DMS79 treated with DMSO at 0.1 percent for 48 hours (cell line): ENCODE results near the gene PUM1.
"Not testable (repeated sequence)": the region's sequence is repeated elsewhere in the genome, so short reads cannot be mapped to it uniquely, and the experiment has no call there.

Source experiments
- DNase-seq: peaks from one replicate; lab custom pipeline; 2025; lab: John Stamatoyannopoulos, UW

Gene PUM1

DNA sequence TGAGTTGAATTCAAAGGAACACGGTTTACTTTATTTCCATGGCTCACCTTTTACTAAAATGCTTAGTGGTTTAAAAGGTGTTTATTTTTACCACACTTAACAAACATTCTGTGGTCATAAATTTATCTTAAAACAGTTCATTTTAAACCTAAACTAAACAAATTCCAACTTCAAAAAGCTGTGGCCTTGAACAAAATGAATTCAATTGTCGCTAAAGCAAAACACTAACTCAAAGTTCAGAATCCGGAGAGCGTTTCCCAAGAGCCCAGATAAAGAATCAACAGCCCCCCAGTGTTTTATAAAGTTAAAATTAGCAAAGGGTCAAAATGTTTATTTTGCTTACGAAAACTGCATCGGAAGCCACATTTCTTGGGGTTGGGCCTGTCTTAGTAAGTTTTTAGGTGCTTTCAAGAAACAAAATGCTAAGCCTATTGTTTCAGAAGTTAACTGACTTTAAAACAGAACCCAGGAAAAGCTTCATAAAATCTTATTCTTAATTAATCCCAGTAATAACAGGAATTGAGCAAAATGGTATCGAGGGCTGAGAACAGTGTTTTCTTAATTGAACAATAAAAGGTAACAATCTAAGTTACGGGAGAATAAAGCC is 1.3 kb downstream of the PUM1 start:
- peak; percentile 52 for DNase-seq

DNA sequence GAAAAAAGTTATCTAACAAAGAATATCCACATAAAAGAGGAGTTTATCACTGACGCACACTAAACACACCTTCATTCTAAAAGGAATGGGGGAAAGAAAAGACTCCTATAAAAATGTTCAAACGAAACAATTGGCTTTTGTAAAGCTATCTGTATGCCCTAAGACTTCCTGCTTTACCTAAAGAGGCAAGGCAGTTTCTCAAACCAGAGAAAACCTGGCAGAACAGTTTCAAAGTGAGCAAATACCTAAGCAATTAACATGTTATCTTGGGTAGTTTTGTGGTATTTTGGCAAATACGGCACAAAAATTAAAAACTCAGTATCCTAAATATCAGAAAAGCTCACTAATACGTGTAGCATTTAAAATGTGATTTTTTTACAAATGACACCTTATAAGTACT is 1.9 kb downstream of the PUM1 start:
- DNase-seq = no peak

DNA sequence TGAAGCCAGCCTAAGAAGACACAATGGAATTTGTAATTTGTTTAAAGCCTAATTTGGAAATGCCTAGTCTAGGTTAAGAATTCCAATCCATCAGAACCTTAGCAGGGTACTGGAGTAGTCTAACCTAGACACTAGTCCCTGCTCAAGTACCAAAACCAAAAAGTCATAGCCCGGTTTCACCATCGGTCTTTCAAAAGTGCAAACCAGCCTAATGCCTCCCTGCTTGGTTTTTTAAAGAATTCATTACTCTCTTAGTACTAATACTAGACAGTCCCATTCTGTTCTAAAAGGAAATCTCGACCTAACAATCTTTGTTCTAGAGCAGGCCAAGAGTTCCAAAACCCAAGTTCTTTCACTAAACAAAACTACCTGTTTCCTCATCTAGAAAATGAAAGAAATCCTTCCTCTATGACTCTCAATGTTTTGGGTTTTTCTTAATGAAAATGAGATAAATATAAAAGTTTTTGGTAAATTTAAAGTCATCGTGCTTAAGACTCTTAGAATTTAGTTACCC is 2.6 kb downstream of the PUM1 start:
- DNase-seq = no peak

DNA sequence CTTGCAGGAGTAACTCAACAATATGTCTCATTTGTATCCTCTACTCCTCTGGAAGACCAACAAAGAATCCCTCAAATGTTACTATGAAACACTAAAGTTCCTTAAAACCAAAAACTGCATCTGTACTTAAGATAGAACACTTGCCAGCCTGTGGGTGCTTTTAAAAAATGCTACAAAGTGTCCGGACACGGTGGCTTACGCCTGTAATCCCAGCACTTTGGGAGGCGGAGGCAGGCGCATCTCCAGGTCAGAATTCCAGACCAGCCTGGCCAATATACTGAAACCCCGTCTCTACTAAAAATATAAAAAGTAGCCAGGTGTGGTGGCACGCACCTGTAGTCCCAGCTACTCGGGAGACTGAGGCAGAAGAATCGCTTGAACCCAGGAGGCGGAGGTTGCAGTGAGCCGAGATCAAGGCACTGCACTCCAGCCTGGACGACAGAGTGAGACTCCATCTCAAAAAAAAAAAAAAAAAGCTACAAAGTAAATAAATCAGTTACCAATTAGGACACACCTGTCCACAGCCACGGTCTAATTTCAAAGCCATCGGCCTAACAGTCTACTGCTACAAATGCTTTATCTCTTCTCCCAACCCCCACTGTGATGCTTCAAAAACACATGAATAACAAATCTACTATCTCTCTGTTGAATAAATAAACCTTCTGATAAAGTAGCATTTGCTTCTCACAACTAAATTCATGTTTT is 3.2 kb downstream of the PUM1 start:
- DNase-seq = peak; percentile 21

DNA sequence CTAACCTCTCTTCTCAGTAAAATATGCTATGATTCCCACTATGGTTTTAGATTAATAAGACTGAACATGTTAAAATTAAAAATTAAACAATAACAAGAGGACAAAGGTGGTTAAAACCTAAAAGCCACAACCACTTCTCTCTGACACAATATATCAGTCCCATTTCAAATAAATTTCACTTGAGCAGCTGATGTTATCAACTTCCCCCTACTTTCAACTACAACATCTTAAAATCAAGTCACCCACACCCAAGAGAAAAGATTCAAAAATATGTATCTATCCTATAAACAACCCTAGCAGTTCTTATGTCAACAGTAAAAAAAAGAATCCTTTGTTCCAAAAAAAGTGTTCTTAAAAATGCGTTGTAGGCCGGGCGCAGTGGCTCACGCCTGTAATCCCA is 7.5 kb downstream of the PUM1 start:
- no peak for DNase-seq

DNA sequence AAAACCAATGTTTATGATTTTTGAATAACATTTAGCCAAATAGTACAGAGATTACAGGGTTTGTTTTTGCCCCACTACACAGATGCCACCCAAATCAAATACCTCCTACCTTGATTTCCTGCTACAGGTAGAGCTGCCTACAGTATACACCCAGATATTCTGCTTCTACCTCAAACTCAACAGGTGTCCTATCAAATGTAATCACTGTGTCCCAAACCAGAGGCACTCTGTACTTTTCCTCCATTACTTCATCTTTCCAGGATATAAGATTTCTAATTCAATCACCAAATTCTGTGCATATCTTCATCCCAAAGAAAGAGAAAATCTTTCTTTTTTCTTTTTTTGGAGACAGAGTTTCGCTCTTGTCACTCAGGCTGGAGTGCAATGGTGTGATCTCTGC is 9.6 kb downstream of the PUM1 start:
- no peak for DNase-seq

DNA sequence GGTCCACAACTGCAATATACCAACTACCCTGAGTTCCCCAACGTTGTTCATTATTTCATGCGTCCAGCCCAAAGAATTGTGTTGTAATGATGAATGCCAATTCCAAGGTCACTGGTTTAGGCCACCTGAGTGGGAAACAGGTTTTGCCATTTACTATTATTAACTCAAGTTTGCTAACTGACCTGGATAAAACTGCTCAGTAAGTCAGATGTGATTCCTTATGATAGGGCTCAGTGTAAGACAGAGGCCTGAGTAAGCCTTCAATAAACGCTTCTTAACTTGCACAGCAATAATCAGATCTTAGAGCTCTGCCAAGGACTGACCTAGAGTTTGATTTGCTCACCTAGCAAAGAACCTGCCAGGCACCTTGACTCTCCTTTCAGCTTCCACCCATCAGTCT is 10.0 kb downstream of the PUM1 start:
- DNase-seq = no peak

DNA sequence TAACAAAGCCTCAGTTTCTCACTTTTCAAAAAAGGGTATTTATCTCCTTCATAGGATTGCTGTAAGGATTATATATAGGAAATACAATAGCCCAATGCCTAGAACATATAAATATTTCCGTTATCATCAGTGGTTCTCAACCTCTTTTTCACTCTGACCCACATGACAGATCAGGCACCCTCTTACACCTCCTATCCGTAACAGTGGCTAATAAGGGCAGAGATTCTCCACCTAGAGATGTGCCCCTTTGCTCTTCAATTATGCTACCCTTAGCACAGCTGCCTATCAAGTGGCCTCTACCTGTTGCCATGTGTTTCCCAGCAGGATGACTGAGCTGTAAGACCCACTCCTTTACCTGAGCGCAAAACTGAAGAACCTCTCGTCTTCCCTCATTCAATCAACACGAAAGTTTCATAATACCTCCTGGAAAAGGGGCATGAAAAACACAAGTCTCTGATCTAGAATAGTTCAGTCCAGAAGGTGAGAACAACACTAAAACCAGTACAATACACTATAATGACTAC is 10.5 kb downstream of the PUM1 start:
- no peak for DNase-seq

DNA sequence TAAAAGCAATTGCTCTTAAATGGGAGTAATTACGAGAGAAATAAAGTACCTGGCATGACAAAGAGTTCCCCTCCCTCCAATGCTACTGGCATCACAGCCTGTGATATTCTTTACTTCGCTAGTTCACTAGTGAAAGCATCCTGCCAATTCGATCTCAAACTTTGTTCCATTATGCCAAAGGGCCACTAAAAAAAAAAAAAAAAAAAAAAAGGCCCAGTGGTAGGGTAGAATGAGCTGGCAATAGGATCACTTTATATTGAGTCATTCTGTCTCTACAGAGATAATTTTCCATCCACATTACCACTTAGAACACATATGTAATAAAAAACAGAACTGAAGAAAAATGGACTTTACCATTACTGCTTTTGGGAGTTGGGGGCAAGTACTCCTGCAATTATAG is 11.2 kb downstream of the PUM1 start:
- DNase-seq = no peak

DNA sequence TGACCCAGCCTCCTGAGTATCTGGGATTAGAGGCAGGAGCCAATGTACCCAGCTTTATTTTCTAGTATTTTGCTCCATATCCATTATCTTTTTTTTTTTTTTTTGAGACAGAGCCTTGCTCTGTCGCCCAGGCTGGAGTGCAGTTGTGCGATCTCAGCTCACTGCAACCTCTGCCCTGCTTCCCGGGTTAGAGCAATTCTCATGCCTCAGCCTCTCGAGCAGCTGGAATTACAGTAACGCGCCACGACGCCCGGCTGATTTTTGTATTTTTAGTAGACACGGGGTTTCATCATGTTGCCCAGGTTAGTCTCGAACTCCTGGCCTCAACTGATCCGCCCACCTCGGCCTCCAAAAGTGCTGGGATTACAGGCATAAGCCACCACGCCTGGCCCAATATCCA is 12.9 kb downstream of the PUM1 start:
- not testable (repeated sequence) for DNase-seq

DNA sequence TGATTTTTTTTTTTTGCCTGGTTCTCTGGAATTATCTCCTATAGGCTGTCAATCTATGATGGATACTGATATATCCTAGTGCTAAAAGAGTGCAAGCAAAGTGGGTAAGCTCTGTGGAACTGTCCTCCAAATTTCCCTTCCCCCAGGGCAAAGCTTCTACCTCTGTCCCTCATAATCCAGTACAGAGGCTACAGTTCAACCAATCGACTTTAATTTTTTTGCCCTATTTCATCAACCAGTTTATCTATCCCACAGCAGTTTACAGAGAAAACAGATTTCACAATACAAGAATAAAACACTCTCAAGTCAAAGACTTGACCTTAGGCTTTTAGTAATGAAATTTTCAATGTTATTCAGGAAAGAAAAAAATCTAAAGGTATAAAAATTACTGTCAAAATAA is 13.9 kb downstream of the PUM1 start:
- no peak for DNase-seq

DNA sequence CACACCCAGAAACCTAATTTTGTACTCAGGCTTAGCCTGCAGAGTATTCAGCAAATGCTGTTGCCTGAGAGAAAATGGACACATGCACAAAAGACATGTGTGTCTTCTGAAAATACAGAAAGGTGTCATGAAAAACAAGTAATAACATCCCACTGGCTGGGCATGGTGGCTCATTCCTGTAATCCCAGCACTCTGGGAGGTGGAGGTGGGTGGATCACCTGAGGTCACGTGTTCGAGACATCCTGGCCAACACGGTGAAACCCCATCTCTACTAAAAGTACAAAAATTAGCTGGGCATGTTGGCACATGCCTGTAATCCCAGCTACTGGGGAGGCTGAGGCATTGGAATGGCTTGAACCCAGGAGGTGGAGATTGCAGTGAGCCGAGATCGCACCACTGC is 18.0 kb downstream of the PUM1 start:
- DNase-seq = not testable (repeated sequence)

DNA sequence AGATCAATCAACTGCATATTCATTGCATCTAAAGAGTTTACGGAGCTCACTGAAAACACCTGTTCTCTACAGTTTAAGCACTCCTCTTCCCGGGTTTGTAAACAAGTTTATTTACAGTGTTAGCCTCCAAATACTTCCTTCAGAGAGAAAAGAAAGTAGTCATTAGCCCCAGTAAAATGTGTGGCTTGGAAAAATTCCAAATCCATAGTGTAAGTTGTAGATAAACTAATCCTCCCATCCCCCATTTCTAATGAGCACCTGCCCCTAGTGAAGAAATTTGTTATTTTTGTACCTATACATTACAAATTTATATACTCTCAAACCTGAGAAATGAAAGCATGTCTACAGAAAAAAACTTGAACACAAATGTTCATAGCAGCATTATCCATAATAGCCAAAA is 21.9 kb downstream of the PUM1 start:
- peak; percentile 81 for DNase-seq

DNA sequence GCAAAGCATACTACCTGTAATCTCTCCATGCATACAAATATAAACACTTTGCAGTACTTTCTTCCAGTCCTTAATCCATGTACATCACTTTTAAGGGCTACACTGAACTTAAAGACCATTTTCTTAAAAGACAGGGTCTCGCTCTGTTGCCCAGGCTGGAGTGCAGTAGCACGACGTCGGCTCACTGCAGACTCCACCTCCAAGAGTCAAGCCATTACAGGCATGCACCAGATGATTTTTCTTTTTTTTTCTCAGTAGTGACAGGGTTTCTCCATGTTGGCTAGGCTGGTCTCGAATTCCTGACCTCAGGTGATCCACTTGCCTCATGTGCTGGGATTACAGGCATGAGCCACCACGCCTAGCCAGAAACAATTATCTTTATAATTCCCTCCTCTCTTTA is 22.9 kb downstream of the PUM1 start:
- no peak for DNase-seq

DNA sequence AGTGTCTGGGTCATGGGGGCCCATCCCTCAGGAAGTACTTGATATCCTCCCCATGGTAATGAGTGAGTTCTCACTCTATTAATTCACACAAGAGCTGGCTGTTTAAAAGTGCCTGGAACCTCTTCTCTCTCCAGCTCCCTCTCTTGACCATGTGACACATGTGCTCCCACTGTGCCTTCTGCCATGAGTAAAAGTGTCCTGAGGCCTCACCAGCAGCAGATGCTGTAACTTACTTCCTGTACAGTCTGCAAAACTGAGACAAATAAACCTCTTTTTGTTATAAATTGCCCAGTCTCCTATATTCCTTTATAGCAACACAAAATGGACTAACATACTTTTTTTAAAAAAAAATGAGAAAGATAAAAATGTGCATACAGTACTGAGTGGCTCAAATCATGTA is 24.0 kb downstream of the PUM1 start:
- DNase-seq = no peak

DNA sequence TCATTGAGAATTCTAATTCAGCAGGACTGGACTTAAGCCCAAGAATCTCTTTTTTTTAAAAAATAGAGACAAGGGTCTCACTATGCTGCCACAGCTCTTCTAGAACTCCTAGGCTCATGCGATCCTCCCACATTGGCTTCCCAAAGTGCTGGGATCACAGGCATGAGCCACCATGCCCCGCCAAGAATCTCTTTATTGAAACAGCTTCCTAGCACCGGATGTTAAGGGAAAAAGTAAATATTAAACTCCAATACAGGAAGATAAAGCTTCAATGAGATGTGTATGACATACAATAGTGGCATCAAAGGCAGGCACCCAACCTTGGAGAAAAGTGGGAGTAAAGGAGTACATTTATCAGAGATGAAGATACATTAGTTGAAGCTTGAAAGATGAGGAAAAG is 25.5 kb downstream of the PUM1 start:
- no peak for DNase-seq

DNA sequence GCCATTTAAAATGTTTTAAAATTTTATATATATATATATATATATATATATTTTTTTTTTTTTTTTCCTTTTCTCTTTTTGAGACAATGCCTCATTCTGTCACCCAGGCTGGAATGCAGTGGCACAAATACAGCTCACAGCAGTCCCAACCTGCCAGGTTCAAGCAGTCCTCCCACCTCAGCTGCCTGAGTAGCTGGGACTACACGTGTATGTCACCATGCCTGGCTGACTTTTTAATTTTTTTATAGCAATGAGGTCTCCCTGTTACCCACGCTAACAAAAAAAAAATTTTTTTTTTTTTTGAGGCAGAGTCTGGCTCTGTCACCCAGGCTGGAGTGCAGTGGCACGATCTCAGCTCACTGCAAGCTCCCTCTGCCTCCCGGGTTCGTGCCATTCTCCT is 26.6 kb downstream of the PUM1 start:
- DNase-seq = not testable (repeated sequence)

DNA sequence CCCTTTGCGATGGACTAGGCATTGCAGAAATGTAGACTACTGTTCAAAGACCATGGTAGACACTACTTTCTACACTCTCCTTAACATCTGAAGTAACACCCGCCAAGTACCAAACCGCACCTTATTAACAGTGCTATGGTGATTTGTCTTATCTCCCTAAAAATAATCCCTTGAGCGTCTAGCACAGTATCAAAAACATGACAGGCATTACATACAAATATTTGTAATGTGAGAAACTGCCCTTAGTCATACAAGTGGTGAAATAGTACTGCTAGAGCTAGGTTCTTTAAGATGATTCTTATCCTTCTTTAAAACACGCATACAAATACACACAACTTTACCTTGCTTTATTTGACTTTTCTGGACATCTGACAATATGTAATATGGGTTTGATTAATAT is 27.2 kb downstream of the PUM1 start:
- no peak for DNase-seq

DNA sequence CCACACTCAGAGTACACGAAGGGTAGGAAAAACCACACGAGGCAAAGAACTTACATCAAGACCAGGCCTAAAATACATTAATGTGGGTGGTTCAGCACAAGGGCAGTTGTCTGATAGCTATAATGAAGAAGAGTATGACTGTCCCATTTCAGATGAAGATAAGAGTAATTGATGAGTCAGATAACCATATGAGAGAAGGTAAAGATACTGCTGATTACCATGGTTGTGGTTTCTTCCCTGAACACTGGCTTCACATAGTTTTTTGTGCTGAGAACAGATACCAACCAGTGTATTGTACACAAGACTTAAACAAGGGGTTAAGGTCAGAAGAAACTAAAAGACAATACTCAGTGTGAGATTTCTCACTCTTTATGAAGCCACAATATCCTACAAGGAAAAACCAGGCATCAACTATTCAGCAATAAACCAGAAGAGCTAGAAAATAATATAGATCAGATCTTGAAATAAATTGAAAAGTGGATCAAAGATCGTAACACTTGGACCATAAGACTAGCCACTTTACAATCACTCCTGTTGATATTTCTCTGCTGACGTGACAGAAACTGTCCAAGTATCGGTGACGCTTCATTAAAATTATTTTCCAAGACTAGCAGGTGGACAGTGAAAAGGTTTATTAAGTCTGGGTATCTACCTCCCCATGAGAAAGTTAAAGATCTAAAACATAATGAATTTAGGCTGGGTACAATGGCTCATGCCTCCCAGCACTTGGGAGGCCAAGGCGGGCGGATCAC is 28.6 kb downstream of the PUM1 start:
- DNase-seq = no peak

DNA sequence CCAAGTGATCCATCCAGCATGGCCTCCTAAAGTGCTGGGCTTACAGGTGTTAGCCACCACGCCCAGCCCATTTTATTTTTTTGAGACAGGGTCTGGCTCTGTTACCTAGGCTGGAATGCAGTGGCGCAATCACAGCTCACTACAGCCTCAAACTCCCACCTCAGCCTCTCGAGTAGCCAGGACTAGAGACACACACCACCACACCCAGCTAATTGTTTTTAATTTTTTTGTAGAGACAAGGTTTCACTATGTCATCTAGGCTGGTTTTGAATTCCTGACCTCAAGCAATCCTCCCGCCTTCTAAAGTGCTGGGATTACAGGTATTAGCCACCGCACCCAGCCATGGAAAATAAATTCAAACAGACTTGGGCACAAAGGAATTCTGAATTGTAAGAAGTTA is 31.9 kb downstream of the PUM1 start:
- DNase-seq = no peak

DNA sequence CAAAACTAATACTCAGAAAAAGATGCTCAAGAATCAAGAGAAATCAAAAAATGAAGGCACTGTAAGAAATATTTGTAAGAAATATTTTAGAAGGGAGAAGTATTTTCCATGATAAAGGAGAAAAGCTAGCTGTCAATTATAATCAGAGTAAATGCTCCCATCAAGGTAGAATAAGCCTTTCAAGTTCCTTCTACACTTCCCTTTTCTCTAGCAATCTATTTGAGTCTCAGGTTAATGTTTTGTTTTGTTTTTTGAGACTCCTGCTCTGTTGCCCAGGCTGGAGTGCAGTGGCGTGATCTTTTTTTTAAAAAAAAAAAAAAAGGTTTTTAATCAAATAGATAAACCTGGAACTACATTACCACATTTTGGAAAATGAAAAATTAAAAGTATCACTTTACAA is 33.3 kb downstream of the PUM1 start:
- DNase-seq = no peak

DNA sequence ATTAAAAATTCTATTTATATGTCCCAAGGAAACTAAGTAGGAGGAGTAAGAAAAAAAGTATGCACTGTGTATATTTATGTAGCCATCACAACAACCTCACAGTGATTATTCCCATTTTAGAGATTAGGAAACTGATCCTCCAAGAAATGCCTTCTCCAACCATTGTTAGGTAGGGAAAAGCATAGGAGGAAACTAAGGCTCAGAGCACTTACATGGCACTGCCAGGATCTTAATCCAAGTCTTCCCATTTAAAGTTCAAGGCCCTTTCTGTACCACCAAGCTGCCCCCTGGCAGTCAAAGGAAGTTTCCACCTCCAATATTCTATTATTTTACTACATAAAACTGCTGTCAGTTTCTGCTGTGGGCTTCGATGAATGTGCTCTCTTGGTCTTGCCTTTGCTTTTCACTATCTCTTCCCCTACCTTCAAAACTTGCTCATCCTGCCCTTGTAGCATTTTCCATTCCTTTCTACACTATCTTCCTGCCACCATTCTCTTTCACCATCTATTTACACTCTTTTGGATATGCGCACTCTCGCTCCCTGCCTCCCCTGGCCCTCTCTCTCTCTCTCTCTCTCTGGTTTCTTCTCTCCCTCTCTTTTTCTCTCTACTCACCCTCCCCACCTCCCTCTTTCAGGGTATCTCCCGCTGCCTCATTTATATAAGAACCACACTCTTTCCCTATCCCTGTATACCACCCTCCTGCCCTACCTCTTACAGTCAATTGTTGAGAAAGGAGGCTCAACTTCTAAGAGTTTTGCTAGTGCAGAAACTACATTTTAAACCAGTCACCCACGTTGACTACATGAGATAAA is 34.0 kb downstream of the PUM1 start:
- no peak for DNase-seq
